SKM-1 treated with dmso at 0.1 percent for 144 hours (cell line): Measurements from ENCODE around the gene PKDCC.
A peak's percentile ranks its signal among the peaks of the same experiment; 100 is the strongest.

Source experiments
- DNase-seq: peaks from one replicate; lab custom pipeline; 2025; ENCODE audit not compliant: unreplicated experiment; lab: John Stamatoyannopoulos, UW

Gene PKDCC

DNA sequence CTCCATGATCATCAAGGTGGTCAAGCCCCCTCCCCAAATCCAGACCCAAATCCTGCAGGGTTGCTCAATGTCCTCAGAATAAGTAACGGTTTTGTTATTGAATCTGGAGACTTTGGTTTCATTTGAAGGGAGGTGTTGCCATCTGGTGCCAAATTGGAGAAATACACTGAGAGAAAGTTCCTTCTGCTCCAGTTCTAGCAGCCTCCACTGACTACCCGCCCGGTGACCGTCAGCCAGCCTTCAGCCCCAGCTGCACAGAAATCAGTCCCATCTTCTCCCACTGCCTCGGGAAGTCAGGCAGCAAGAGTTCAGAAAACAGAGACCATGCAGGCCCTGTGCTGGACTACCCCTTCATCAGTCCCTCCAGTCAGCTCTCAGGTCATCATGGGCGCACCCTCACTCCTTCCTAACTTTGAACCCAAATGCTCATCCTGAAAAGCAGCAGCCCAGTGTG, 38.7 kb downstream of the PKDCC start:
- peak; percentile 64 for DNase-seq

GRCh38 chr2:42087137-42087856, 39.5 kb downstream of the PKDCC start:
- DNase-seq = no peak

- DNase-seq = no peak
These were observed 40.0 kb downstream of the PKDCC start for GRCh38 chr2:42087857-42088195.

DNA sequence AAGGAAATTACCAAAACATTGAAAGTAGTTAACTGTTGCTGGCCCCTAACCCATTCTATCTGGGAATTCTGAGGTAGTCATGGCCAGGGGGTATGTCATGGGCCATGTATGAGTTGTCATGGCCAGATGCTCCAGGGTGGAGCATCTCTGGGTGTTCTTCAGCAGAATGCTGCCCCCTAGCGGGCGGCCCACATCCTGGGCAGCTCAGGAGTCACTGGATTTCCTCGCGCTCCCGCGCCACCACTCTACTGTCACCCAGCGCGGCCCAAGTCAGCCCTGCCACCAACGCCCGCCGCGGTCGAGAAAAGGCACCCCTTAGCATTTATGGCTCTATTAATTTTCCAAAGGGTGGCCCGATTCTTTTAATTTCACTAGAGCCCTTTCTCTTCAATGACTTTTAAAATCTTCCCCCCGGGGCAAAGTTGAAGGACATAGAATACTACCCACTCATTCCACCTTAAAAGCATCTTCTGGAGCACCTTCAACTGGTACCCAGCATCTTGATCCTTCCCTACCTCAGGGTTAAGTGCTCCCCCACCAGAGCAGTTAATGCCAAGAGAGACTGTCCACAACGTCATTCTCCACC, 41.6 kb downstream of the PKDCC start:
- DNase-seq = peak; percentile 50

DNA sequence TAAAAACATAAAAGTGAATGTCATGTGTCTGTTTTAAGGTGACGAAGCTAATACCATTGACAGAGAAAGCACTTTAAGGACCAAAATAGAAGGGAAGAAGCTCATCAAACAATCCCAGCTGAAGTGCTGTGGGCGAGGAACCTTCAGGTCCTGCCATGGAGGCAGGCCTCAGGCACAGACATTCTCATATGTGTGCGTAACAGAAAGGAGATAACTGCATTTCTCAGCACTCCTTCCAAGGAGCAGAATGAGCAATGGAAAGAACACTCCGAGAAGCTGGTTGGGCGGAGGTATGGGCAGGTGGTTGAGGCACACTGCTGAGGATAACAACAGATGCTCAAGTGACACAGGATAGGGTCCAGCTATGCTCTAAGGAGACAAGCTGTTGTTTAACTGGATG, 42.4 kb downstream of the PKDCC start:
- no peak for DNase-seq

- DNase-seq = no peak
These were observed 43.9 kb downstream of the PKDCC start for GRCh38 chr2:42091671-42092070.

DNA sequence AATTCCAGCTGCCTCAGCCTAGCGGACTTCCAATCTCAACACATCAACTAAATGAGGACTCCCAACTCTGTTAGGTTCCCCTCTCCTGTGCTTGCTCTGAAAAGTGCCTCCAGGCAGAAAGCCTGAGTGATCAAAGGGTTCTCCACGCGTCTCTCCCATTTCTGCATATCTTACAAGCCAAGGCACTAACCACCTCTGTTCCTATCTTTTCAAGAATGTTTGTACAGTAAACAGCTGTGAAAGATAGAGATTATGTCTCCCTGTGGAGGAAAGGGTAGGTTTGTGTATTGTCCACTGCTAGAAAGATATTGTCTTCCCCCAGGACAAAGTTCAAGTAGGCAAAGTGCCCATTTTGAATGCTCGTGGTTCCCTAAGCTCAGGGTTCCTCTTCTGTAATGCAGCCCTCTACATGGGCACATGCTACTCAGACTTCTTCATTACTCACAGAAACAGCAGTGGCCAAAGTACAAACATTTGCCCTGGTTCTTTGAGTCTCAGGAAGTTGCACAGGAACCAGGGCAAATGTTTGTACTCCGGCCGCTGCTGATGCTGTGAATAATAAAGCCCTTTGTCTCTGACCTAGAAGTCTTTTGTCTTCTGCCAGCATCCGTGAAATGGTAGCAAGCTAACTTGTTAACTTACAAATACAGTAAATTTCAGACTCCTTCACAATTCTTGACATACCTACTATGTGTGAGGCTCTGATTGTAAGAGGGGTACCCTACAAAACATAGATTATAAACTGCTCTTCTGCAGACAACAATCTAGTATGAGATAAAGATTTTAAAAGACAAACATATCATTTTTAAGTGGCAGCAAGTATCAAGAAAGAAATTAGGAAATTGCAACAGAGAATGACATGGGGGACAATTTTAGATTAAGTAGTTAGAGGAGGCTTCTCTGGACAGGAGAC, 44.5 kb downstream of the PKDCC start:
- peak; percentile 30 for DNase-seq

- no peak for DNase-seq
These were observed 46.3 kb downstream of the PKDCC start for GRCh38 chr2:42094114-42094513.

- peak; percentile 61 for DNase-seq
These were observed 48.1 kb downstream of the PKDCC start for GRCh38 chr2:42095923-42096408.

DNA sequence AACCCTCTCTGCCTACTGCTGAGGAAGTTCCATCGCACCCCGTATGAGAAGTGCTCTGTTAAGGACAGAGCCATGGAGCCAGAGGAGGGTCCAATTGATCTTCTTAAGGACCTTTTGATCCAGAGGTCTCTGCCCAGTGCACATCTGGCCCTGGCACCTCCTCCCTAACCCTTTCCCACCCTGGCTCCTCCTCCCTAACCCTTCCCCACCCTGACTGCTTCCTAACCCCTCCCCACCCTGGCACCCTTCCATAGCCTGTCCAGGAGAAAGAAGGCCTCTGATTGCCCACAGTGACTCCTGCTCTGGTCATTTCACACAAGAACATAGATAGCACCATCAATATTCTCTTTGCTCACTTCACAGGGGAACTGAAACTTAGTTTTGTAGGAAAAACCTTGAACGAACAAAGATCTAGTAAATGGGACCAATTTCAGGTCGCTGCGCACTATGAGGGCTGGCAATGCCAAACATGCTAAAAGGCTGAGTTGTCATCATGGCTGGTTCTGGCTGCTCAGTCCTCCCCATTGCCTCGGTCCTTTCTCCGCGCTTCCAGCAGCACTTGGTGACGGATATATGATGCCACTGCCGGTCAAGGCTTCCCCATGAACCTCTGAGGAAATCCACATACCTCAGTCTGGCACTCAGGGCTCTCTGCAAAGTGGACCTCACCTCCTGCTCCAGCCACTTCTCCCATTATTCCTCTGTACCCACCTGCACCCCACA, 49.2 kb downstream of the PKDCC start:
- no peak for DNase-seq

- peak; percentile 82 for DNase-seq
These were observed 51.0 kb downstream of the PKDCC start for GRCh38 chr2:42098571-42099437.

DNA sequence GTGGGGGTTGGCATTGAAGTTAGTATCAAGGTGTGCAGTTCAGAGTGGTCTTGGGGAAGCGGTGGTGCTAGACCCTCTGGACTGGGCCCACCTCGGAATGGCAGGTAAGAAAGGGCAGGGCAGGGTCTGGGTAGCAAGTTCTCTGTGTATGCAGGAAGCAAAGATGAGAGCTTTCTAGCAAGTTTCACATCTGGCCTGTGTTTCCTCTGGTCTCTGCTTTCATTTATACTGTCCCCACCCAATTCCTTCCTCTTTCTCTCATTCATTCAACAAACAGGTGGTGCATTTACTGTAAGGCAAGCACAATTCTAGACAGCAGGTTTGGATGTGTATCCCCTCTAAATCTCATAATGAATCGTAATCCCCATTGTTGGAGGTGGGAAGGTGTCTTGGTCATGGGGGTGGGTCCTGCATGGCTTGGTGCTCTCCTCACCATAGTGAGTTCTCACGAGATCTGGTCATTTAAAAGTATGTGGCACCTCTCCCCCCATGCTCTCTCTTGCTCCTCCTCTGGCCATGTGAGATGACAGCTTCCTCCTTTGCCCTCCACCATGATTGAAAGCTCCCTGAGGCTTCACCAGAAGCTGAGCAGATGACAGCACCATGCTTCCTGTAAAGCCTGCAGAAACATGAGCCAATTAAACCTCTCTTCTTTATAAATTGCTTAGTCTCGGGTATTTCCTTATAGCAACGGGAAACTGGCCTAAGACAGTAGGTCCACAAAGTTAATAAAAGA, 51.8 kb downstream of the PKDCC start:
- no peak for DNase-seq

DNA sequence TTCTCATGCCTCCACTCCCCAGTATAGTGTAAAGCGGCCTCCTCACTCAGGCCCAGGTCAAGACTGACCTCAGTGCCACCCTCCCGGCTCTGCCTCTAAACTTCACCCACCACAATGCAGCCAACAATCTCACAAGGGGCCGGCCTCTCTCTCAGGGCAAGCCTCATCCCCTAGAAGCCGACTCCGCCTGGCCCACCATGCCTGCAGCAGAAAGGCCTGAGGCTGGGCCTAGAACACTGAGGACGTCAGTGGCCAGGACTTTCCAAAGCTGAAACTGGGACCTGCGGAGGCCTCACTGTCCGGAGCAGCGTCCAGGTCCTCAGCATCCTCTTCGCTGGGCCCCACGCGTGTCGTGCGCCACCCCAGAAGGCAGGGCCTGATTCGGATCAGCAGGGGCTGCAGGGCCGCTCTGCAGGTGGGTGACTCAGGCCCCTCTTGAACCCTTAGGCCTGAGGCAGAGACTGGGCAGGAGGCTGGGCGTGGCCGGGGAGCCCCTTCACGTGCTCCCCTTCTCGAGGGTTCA, 52.9 kb downstream of the PKDCC start:
- DNase-seq = no peak

GRCh38 chr2:42101206-42102023, 53.6 kb downstream of the PKDCC start:
- no peak for DNase-seq

DNA sequence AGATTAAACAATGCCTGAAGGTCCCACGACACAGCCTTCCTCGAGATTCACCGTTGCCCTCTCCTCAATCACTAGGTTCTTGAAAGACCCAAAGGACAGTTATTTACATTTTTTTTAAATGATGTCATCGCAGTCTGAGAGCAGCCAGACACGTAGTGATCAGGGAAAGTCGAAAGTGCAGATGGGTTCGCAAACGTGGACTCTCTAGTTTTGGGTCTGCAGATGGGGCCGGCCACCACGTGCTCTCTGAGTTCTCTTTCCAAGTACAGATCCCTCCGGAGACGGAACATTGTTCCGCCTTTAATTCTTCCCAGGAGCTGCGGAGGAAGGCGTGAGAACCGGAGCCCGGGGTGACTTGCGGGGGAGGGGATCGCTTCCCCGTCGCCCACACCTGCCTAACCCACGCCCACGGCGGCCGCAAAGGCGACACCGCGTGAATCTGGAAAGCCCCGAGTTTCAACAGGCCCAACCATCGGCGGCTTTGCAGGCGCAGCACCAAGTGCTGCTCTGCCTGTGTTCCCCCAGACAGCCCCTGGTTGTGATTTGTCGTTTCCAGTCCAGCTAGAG, 54.3 kb downstream of the PKDCC start:
- no peak for DNase-seq

DNA sequence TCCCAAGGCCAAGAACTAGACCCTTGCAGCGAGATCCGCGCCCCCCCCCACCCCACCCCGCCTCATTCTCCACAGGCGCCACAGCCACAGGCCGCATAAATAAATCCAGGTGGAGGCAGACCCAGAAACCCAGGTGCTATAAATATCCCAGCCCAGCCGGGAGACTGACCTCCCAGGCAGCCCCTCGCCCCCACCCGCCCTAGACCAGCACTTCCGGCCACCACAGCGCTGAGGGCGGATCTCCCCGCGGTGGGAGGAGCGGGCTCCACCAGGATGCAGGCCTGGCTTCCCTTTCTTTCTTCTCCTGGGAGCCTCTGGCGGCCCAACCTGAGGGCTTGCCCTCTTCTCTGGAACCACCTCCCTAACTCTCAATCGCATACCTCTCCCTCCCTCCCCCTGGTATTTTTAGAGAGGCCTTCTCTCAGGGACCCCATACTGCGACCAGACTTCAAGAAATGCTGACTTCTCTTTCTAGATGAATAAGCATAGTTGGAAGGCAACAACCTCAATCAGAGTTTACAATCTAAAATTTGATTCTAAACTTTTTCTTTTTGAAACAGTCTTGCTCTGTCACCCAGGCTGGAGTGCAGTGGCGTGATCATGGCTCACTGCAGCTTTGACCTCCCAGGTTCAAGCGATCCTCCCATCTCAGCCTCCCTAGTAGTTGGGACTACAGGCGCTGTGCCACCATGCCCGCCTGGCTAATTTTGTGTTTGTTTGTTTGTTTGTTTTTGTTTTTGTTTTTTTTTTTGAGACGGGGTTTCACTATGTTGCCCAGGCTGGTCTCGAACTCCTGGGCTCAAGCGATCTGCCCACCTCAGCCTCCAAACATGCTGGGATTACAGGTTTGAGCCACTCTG, 55.0 kb downstream of the PKDCC start:
- no peak for DNase-seq

DNA sequence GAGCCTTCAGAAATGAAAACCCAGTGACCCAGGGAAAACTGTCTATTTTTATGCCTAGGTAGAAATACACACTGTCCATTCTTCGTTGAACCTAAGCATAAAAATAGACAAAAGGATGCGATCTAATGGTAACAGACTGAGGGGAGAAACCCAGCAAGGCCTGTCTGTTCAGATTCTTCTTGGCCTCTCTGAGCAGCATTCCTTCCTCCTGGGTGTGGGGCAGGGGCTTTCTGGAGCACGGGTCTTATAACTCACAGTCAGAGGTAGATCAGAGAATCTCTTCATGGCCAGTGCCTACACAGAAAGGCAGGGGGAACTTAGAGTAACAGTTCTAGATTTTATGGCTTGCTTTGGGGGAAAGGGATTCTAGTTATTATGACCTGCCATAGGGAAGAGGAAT, 56.0 kb downstream of the PKDCC start:
- DNase-seq = no peak
